ENCODE data around the gene SEC14L6. TPM values are rescaled to one million over a fixed set of nuclear protein-coding genes. Genes with fewer than 3 reads are reported as not detected.

The SEC14L6 gene
- total RNA-seq, 4 donors from 2014 or later = 0.21 to 3.3 (median 0.94) TPM

- Histone ChIP-seq H3K9me3 (no peaks in the 10 kb centered on the region), H3K4me1 (peaks cover 0 to 6% (median 0%) of the 10 kb centered on the region in 4 donors), H3K36me3 (no peaks in the 10 kb centered on the region), H3K27me3 (peaks cover 0 to 7% of the 10 kb centered on the region in 2 donors), H3K4me3 (no peak overlapping the region), H3K27ac (no peak overlapping the region)
- DNase-seq (ENCODE audit: low spot score in 2 of 2) = no peak
- no peak for TF ChIP-seq EP300 (IDR thresholded peaks at IDR 0.05)
- TF ChIP-seq CTCF (IDR thresholded peaks at IDR 0.05) = no peak
- no peak for TF ChIP-seq POLR2A (IDR thresholded peaks at IDR 0.05)
- 77 to 81% methylated on average over 9 of the region's 9 CpGs for WGBS, 2 donors
These were observed 9.3 kb downstream of the SEC14L6 start for GRCh38 chr22:30537083-30537731.

- no peak for TF ChIP-seq POLR2A (IDR thresholded peaks at IDR 0.05)
- TF ChIP-seq EP300 (IDR thresholded peaks at IDR 0.05) = no peak
- no peak for TF ChIP-seq CTCF (IDR thresholded peaks at IDR 0.05)
- DNase-seq (ENCODE audit: low spot score in 2 of 2) = no peak
- Histone ChIP-seq H3K27ac (no peak overlapping the region), H3K27me3 (no peaks in the 10 kb centered on the region), H3K4me1 (no peaks in the 10 kb centered on the region), H3K4me3 (no peak overlapping the region), H3K36me3 (peaks cover 0 to 4% (median 0%) of the 10 kb centered on the region in 3 donors), H3K9me3 (no peaks in the 10 kb centered on the region)
- 91 to 93% methylated on average over 4 of the region's 4 CpGs for WGBS, 2 donors
These were observed 11.4 kb downstream of the SEC14L6 start for GRCh38 chr22:30535182-30535581.

GRCh38 chr22:30531651-30532608 lies 14.6 kb downstream of the SEC14L6 start:
- Histone ChIP-seq H3K27me3 (no peaks in the 10 kb centered on the region), H3K4me1 (no peaks in the 10 kb centered on the region), H3K36me3 (peaks cover 0 to 4% (median 0%) of the 10 kb centered on the region in 3 donors), H3K27ac (no peak overlapping the region), H3K4me3 (no peak overlapping the region), H3K9me3 (no peaks in the 10 kb centered on the region)
- DNase-seq (ENCODE audit: low spot score in 2 of 2) = no peak
- 80 to 87% methylated on average over 10 to 17 of the region's 17 CpGs for WGBS, 2 donors
- TF ChIP-seq EP300 (IDR thresholded peaks at IDR 0.05) (no peak), CTCF (IDR thresholded peaks at IDR 0.05) (no peak), POLR2A (IDR thresholded peaks at IDR 0.05) (no peak)

- Histone ChIP-seq H3K36me3 (no peaks in the 10 kb centered on the region), H3K9me3 (no peaks in the 10 kb centered on the region), H3K27me3 (no peaks in the 10 kb centered on the region), H3K27ac (no peak overlapping the region), H3K4me3 (no peak overlapping the region), H3K4me1 (no peaks in the 10 kb centered on the region)
- WGBS, 2 donors = 89 to 91% methylated on average over 4 of the region's 4 CpGs
- DNase-seq (ENCODE audit: low spot score in 2 of 2) = no peak
- TF ChIP-seq CTCF (IDR thresholded peaks at IDR 0.05) (no peak), EP300 (IDR thresholded peaks at IDR 0.05) (no peak), POLR2A (IDR thresholded peaks at IDR 0.05) (no peak)
These were observed 19.9 kb downstream of the SEC14L6 start for GRCh38 chr22:30526656-30527055.
